PC-3 (cell line): Measurements from ENCODE around the gene RNLS. TPM values are rescaled to one million over a fixed set of nuclear protein-coding genes. Genes with fewer than 3 reads are reported as not detected.

ENCODE experiments used
- ATAC-seq: fragments of 200-7000 bp; cut with Tn5 transposase; 2 replicates; pipeline ENCODE4 v1.9.1; 2020; ENCODE audit warnings: mild to moderate bottlenecking, moderate library complexity
- BruUV-seq: library from RNA; stranded (reverse); fragments of 400-500 nt; replicated peaks from 2 replicates; lab custom pipeline; 2021; lab: Mats Ljungman, UMichigan
- CTCF ChIA-PET: fragments of 300-600 bp; sonication (Branson Sonifier 250); formaldehyde crosslinking; loops from one replicate; lab custom pipeline; 2022; ENCODE audit warnings: antibody characterized with exemption; lab: Charles Lee
- POLR2A ChIA-PET: fragments of 300-600 bp; sonication (Branson Sonifier 250); formaldehyde crosslinking; loops from one replicate; lab custom pipeline; 2022; ENCODE audit warnings: antibody characterized with exemption; ENCODE audit not compliant: unreplicated experiment; lab: Charles Lee
- DNase-seq: peaks from one replicate; pipeline ENCODE4 v3.0.0-alpha.2; 2015
- H2AFZ ChIP-seq: fragments of 300-600 bp; sonication (generic); 2 replicates; pipeline ENCODE4 v1.6.0; 2016; ENCODE audit warnings: antibody characterized with exemption, low read length
- H3F3A ChIP-seq: fragments of 300-600 bp; sonication (generic); one replicate; pipeline ENCODE4 v1.6.0; 2017; ENCODE audit warnings: antibody characterized with exemption, low read length, control low read depth, mild to moderate bottlenecking; ENCODE audit not compliant: unreplicated experiment
- H3K27ac ChIP-seq: fragments of 300-600 bp; sonication (generic); 2 replicates; pipeline ENCODE4 v1.5.1; 2016; ENCODE audit warnings: mild to moderate bottlenecking, low read length
- H3K27me3 ChIP-seq: fragments of 300-600 bp; sonication (generic); 2 replicates; pipeline ENCODE4 v1.6.1; 2016; ENCODE audit warnings: low read length, mixed read lengths
- H3K36me3 ChIP-seq: fragments of 300-600 bp; sonication (generic); 2 replicates; pipeline ENCODE4 v1.6.1; 2016; ENCODE audit warnings: low read depth, mixed run types, low read length, mixed read lengths
- H3K4me1 ChIP-seq: fragments of 300-600 bp; sonication (generic); 2 replicates; pipeline ENCODE4 v1.5.1; 2016; ENCODE audit warnings: low read length; ENCODE audit not compliant: insufficient read depth
- H3K4me2 ChIP-seq: fragments of 300-600 bp; sonication (generic); 2 replicates; pipeline ENCODE4 v1.6.0; 2016; ENCODE audit warnings: low read length
- H3K4me3 ChIP-seq: fragments of 300-600 bp; sonication (generic); 2 replicates; pipeline ENCODE4 v1.5.1; 2016; ENCODE audit warnings: mild to moderate bottlenecking, low read length, mixed read lengths
- H3K79me2 ChIP-seq: fragments of 300-600 bp; sonication (generic); 2 replicates; pipeline ENCODE4 v1.6.1; 2017; ENCODE audit warnings: low read length, mixed read lengths
- H3K9ac ChIP-seq: fragments of 300-600 bp; sonication (generic); 2 replicates; pipeline ENCODE4 v1.6.0; 2016; ENCODE audit warnings: mild to moderate bottlenecking, low read length
- H3K9me2 ChIP-seq: fragments of 300-600 bp; sonication (generic); replicated peaks from 2 replicates; pipeline ENCODE4 v1.6.1; 2016; ENCODE audit warnings: mixed run types, low read length, mixed read lengths
- H3K9me3 ChIP-seq: fragments of 300-600 bp; sonication (generic); 2 replicates; pipeline ENCODE4 v1.6.1; 2016; ENCODE audit warnings: low read length, mixed read lengths
- H4K20me1 ChIP-seq: fragments of 300-600 bp; sonication (generic); 2 replicates; pipeline ENCODE4 v1.6.1; 2016; ENCODE audit warnings: low read length, mixed read lengths
- EZH2 ChIP-seq: fragments of 300-600 bp; sonication (generic); IDR thresholded peaks from one replicate; pipeline ENCODE4 v1.6.1; 2017; ENCODE audit warnings: antibody characterized with exemption, mild to moderate bottlenecking, low read length; ENCODE audit not compliant: unreplicated experiment
- EZH2phosphoT487 ChIP-seq: fragments of 300-600 bp; sonication (generic); IDR thresholded peaks from 2 replicates; pipeline ENCODE4 v1.6.1; 2018; ENCODE audit warnings: mild to moderate bottlenecking, antibody characterized with exemption, low read length, borderline replicate concordance
- intact Hi-C: fragments of 100-400 bp; cut with micrococcal nuclease; formaldehyde crosslinking; loops from 2 replicates; pipeline ENCODE4 v1.9.0; 2023
- total RNA-seq: library from RNA; depleted of rRNA; stranded (reverse); fragments of >200 nt; gene quantifications from 2 replicates; pipeline ENCODE4 v1.2.3, GENCODE V29; 2014
- TF ChIP-seq, protein P1 (sequence below): fragments of 300-600 bp; sonication (generic); conservative IDR thresholded peaks from 2 replicates; pipeline ENCODE4 v1.5.1; 2017; ENCODE audit warnings: antibody characterized with exemption, low read depth, mild to moderate bottlenecking, low read length

RNLS gene
- total RNA-seq, 1 experiment from 2014 or later: not detected

DNA sequence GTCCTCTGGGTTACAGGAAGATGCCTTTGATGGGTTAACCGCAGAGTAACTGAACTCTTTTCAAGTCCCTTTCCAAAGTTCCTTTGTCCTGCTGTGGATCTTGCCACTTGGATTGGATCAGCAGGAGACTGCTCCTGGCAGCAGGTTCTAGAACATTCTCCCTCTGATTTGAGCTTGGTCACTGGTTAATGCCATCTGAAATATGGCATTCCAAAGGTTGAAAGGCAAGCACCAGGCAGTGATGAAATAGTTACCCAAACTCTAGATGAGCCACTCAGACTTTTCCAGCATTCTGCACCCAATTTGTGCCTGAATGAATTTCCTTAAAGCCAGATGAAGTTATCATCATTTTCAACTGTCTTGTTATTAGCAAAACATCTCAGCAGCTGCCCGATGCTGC, 343.9 kb downstream of the RNLS start:
- Histone ChIP-seq H3K36me3 (no peaks in the 10 kb centered on the region), H4K20me1 (no peaks in the 10 kb centered on the region), H3K4me2 (no peak overlapping the region), H3K79me2 (no peaks in the 10 kb centered on the region), H3K4me1 (no peaks in the 10 kb centered on the region), H3K4me3 (no peak overlapping the region), H3K9me2 (no peaks in the 10 kb centered on the region), H3K27me3 (no peaks in the 10 kb centered on the region), H3F3A (no peaks in the 10 kb centered on the region), H2AFZ (no peak overlapping the region), H3K9ac (no peak overlapping the region), H3K9me3 (no peaks in the 10 kb centered on the region), H3K27ac (no peak overlapping the region)
- ATAC-seq: no peak
- ChIA-PET POLR2A (no interaction called here), CTCF (no interaction called here)
- TF ChIP-seq EZH2: no peak
- TF ChIP-seq, protein P1, sequence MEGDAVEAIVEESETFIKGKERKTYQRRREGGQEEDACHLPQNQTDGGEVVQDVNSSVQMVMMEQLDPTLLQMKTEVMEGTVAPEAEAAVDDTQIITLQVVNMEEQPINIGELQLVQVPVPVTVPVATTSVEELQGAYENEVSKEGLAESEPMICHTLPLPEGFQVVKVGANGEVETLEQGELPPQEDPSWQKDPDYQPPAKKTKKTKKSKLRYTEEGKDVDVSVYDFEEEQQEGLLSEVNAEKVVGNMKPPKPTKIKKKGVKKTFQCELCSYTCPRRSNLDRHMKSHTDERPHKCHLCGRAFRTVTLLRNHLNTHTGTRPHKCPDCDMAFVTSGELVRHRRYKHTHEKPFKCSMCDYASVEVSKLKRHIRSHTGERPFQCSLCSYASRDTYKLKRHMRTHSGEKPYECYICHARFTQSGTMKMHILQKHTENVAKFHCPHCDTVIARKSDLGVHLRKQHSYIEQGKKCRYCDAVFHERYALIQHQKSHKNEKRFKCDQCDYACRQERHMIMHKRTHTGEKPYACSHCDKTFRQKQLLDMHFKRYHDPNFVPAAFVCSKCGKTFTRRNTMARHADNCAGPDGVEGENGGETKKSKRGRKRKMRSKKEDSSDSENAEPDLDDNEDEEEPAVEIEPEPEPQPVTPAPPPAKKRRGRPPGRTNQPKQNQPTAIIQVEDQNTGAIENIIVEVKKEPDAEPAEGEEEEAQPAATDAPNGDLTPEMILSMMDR: no peak
- no peak for TF ChIP-seq EZH2phosphoT487
- intact Hi-C loops: no loop called here
- BruUV-seq: no TSS peak
- no peak for DNase-seq

DNA sequence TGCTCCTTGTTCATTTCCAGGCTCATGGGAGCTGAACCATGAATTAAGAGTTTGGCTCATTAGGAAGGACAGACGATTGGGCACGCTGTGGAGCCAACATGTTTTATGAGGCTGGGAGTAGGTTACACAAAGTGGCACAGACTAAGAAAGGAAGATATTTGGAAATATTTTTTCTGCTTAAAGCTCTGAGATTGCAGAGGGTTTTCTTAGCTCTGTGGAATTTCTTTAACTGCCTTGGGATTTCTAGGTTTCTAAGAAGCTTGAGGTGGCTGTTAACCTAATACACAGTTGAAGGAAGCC, 344.6 kb downstream of the RNLS start:
- H2AFZ ChIP-seq: no peak overlapping the region
- intact Hi-C loops: no loop called here
- ATAC-seq (no peak), DNase-seq (no peak)
- no peaks in the 10 kb centered on the region for H3K9me2 ChIP-seq
- no peak overlapping the region for H3K4me2 ChIP-seq
- no TSS peak for BruUV-seq
- H4K20me1 ChIP-seq: no peaks in the 10 kb centered on the region
- no peaks in the 10 kb centered on the region for H3K4me1 ChIP-seq
- no peak for TF ChIP-seq EZH2
- TF ChIP-seq, protein P1: no peak
- TF ChIP-seq EZH2phosphoT487: no peak
- H3F3A ChIP-seq: no peaks in the 10 kb centered on the region
- no peaks in the 10 kb centered on the region for H3K27me3 ChIP-seq
- no peaks in the 10 kb centered on the region for H3K9me3 ChIP-seq
- H3K9ac ChIP-seq: no peak overlapping the region
- H3K4me3 ChIP-seq: no peak overlapping the region
- H3K27ac ChIP-seq: no peak overlapping the region
- H3K79me2 ChIP-seq: no peaks in the 10 kb centered on the region
- ChIA-PET CTCF (no interaction called here), POLR2A (no interaction called here)
- H3K36me3 ChIP-seq: no peaks in the 10 kb centered on the region

DNA sequence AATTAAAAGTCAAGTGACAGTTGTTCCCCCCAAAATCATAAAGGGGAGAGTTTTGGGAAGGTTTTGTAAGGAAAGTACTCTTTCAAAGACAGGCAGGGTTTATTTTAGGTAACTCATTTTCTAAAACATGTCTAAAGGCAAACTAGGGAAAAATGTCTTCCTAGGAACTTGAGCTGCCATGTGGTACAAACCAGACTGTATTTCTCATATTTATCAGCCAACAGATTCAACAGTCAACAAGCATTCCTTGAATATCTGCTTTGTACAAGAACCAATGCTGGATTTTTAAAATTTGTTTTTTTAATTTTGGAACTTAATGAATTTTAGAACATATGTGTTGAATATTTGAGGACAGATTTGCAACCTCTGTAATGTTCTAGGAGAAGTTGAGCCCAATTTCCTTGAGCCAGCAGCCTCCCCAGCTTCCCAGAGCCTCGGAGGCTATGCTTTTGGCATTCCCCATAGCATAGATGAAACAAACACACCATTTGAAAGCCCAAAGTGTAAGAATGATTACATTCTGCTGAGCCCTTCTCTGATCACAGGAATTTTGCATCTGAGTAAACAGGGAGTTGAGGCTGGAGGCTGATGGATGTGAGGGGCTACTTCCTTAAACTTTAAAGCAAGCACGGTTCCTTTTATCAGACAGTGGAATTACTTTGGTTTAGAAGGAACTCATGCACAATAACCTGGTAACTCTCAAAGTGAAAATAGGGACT, 345.1 kb downstream of the RNLS start:
- CTCF ChIA-PET: no interaction called here
- Histone ChIP-seq H3K9me2 (no peaks in the 10 kb centered on the region), H2AFZ (no peak overlapping the region), H3K27ac (no peak overlapping the region), H3K9me3 (no peaks in the 10 kb centered on the region), H3K27me3 (no peaks in the 10 kb centered on the region), H3K9ac (no peak overlapping the region), H4K20me1 (no peaks in the 10 kb centered on the region), H3K4me3 (no peak overlapping the region), H3K79me2 (no peaks in the 10 kb centered on the region), H3K4me2 (no peak overlapping the region), H3K4me1 (no peaks in the 10 kb centered on the region), H3K36me3 (no peaks in the 10 kb centered on the region), H3F3A (no peaks in the 10 kb centered on the region)
- TF ChIP-seq, protein P1: no peak
- no peak for TF ChIP-seq EZH2phosphoT487
- no peak for TF ChIP-seq EZH2
- DNase-seq (no peak), ATAC-seq (no peak)
- POLR2A ChIA-PET: no interaction called here
- intact Hi-C loops: no loop called here
- no TSS peak for BruUV-seq
